Measurements from ENCODE around the gene FUOM.

- TF ChIP-seq CTCF (conservative IDR thresholded peaks at IDR 0.05; ENCODE audit: low read length): no peak
- TF ChIP-seq EZH2phosphoT487 (IDR thresholded peaks at IDR 0.05; ENCODE audit: borderline replicate concordance, low read depth, low read length): no peak
Measured at GRCh38 chr10:133358925-133359310, 1.1 kb upstream of the FUOM start.

Measured in OCI-LY7 (cell line).